Liver (tissue), 9 donors: ENCODE measurements around the gene TMEM179. TPM values are rescaled to one million over a fixed set of nuclear protein-coding genes. Genes with fewer than 3 reads are reported as not detected.

Source experiments
- DNase-seq: peaks from one replicate; pipeline ENCODE4 v3.0.0-alpha.2; 2017; ENCODE audit warnings: low spot score
- H3K27ac ChIP-seq, 2 donors: one replicate each; pipeline ENCODE4 v1.7.0; 2013; ENCODE audit warnings: inconsistent platforms in 2 of 2, low read length in 2 of 2, control low read depth in 1 of 2, low read depth in 1 of 2, mild to moderate bottlenecking in 1 of 2
- H3K27me3 ChIP-seq, 4 donors: one replicate each; pipeline versions ENCODE4 v1.6.1 to v1.7.0; 2013; ENCODE audit warnings: low read length in 3 of 4, inconsistent platforms in 1 of 4, mild to moderate bottlenecking in 1 of 4, moderate library complexity in 1 of 4; ENCODE audit not compliant: control insufficient read depth in 4 of 4, insufficient read depth in 4 of 4
- H3K36me3 ChIP-seq, 4 donors: one replicate each; pipeline versions ENCODE4 v1.6.1 to v1.7.0; 2013; ENCODE audit warnings: low read length in 3 of 4, mild to moderate bottlenecking in 3 of 4, low read depth in 1 of 4, moderate library complexity in 1 of 4; ENCODE audit not compliant: control insufficient read depth in 4 of 4, insufficient read depth in 3 of 4
- H3K4me1 ChIP-seq, 4 donors: one replicate each; pipeline versions ENCODE4 v1.6.1 to v1.7.0; 2013; ENCODE audit warnings: low read length in 3 of 4, mild to moderate bottlenecking in 3 of 4, moderate library complexity in 1 of 4; ENCODE audit not compliant: control insufficient read depth in 4 of 4, insufficient read depth in 4 of 4
- H3K4me3 ChIP-seq, 3 donors: one replicate each; pipeline versions ENCODE4 v1.6.1 to v1.7.0; 2013; ENCODE audit warnings: low read length in 3 of 3, control low read depth in 1 of 3, low read depth in 1 of 3, mild to moderate bottlenecking in 1 of 3
- H3K9ac ChIP-seq, 2 donors: one replicate each; pipeline ENCODE4 v1.7.0; 2013; ENCODE audit warnings: low read length in 2 of 2, mild to moderate bottlenecking in 2 of 2, moderate library complexity in 2 of 2, control low read depth in 1 of 2, low read depth in 1 of 2
- H3K9me3 ChIP-seq, 4 donors: one replicate each; pipeline versions ENCODE4 v1.6.1 to v1.7.0; 2013; ENCODE audit warnings: low read length in 3 of 4; ENCODE audit not compliant: control insufficient read depth in 4 of 4
- ATF3 ChIP-seq: IDR thresholded peaks from 2 replicates; pipeline ENCODE4 v1.6.1; 2016; ENCODE audit warnings: antibody characterized with exemption
- CTCF ChIP-seq: fragments of 150-350 bp; IDR thresholded peaks from 2 replicates; pipeline ENCODE4 v1.5.1; 2017; ENCODE audit warnings: improper control_type of control experiment, low read depth, low read length; ENCODE audit not compliant: missing input control
- FOXA1 ChIP-seq: IDR thresholded peaks from 2 replicates; pipeline ENCODE4 v1.6.1; 2016; ENCODE audit warnings: antibody characterized with exemption
- FOXA2 ChIP-seq: IDR thresholded peaks from 2 replicates; pipeline ENCODE4 v1.6.1; 2016; ENCODE audit warnings: antibody characterized with exemption
- HNF4G ChIP-seq: IDR thresholded peaks from 2 replicates; pipeline ENCODE4 v1.6.1; 2016; ENCODE audit warnings: antibody characterized with exemption
- JUND ChIP-seq, 2 donors: IDR thresholded peaks; 2 replicates each; pipeline ENCODE4 v1.6.1; 2016; ENCODE audit warnings: antibody characterized with exemption in 2 of 2
- MAX ChIP-seq: IDR thresholded peaks from 2 replicates; pipeline ENCODE4 v1.6.1; 2016; ENCODE audit warnings: antibody characterized with exemption
- NR2F2 ChIP-seq: IDR thresholded peaks from 2 replicates; pipeline ENCODE4 v1.6.1; 2016; ENCODE audit warnings: antibody characterized with exemption
- RAD21 ChIP-seq, 2 donors: IDR thresholded peaks; 2 replicates each; pipeline ENCODE4 v1.6.1; 2016; ENCODE audit warnings: antibody characterized with exemption in 2 of 2, mild to moderate bottlenecking in 2 of 2
- REST ChIP-seq: IDR thresholded peaks from 2 replicates; pipeline ENCODE4 v1.6.1; 2016; ENCODE audit warnings: antibody characterized with exemption, mild to moderate bottlenecking
- RXRA ChIP-seq, 2 donors: IDR thresholded peaks; 2 replicates each; pipeline ENCODE4 v1.6.1; 2017 to 2018; ENCODE audit warnings: antibody characterized with exemption in 2 of 2, mild to moderate bottlenecking in 1 of 2
- YY1 ChIP-seq: IDR thresholded peaks from 2 replicates; pipeline ENCODE4 v1.6.1; 2016; ENCODE audit warnings: antibody characterized with exemption, mild to moderate bottlenecking
- WGBS: extraction: QIAGEN DNeasy Blood & Tissue Kit; methylation state at CpG from one replicate; pipeline ENCODE4 v1.1.7; 2013; 5-methylcytosine and 5-hydroxymethylcytosine counted together
- polyA plus RNA-seq, 2 donors: library from polyadenylated mRNA; stranded (reverse) in 1 of 2; unstranded in 1 of 2; fragments of 200-250 nt in 1 of 2; fragments of >200 nt in 1 of 2; fragmentation: Nextera tagmentation in 1 of 2; extraction: Ambion mirVana in 1 of 2; gene quantifications; one replicate each; pipeline versions ENCODE4 v1.2.1 to v1.2.3, GENCODE V29; 2013 to 2015
- total RNA-seq, 2 donors: library from RNA; depleted of rRNA; stranded (reverse); fragments of >200 nt; gene quantifications; one replicate each; pipeline ENCODE4 v1.2.3, GENCODE V29; 2014
- TF ChIP-seq, protein P1 (sequence below): IDR thresholded peaks from 2 replicates; pipeline ENCODE4 v1.6.1; 2016; ENCODE audit warnings: antibody characterized with exemption
- donor health status: healthy.
- donor health status: healthy.
- donor health status: healthy.
- donor health status: healthy.
- donor health status: healthy.

Gene TMEM179
- total and polyA plus RNA-seq, 4 donors = 0.12 to 0.37 TPM; not detected in 2

DNA sequence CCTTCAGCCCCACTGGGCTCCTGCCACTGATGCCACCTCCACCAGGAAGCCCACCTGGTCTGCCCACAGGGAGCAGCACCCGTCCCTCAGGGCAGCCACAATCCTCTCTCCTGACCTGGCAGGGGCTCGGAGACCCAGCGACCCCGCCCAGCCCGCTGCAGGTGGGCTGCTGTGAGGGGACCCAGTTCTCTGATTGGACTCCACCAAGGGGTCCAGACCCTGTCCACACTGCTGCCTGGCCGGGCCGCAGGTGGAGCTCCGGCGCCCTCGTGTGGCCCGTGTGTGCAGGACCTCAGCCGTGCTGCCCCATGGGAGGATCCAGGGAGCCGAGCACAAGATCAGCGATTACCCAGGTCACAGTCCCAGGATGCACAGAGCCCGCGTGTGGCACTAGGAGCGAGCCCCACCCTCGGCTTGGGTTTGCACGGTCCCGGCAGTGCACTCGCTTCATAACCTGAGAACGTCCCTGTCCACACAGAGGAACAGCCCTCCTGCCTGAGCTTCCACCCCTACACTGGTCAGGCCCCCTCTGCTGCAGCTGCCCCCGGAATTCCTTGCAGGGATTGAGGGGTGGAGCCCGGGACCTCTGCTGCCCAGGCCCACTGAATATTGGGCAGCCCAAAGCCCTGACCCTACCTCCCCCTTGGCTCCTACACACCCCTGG, 35.4 kb upstream of the TMEM179 start:
- H3K27ac ChIP-seq = no peak overlapping the region
- TF ChIP-seq MAX = no peak
- TF ChIP-seq FOXA1 = no peak
- TF ChIP-seq YY1 = no peak
- TF ChIP-seq, protein P1, sequence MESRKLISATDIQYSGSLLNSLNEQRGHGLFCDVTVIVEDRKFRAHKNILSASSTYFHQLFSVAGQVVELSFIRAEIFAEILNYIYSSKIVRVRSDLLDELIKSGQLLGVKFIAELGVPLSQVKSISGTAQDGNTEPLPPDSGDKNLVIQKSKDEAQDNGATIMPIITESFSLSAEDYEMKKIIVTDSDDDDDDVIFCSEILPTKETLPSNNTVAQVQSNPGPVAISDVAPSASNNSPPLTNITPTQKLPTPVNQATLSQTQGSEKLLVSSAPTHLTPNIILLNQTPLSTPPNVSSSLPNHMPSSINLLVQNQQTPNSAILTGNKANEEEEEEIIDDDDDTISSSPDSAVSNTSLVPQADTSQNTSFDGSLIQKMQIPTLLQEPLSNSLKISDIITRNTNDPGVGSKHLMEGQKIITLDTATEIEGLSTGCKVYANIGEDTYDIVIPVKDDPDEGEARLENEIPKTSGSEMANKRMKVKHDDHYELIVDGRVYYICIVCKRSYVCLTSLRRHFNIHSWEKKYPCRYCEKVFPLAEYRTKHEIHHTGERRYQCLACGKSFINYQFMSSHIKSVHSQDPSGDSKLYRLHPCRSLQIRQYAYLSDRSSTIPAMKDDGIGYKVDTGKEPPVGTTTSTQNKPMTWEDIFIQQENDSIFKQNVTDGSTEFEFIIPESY = no peak
- no peak for TF ChIP-seq REST
- TF ChIP-seq FOXA2 = no peak
- TF ChIP-seq CTCF = peak; percentile 83
- TF ChIP-seq ATF3 = no peak
- peak; percentile 90 to 96 for TF ChIP-seq RAD21 (IDR thresholded peaks at IDR 0.05)
- H3K4me3 ChIP-seq = no peak overlapping the region
- DNase-seq = peak; percentile 71
- WGBS = 6% methylated on average over 24 of the region's 24 CpGs
- no peaks in the 10 kb centered on the region for H3K9me3 ChIP-seq
- H3K4me1 ChIP-seq = peaks cover 0 to 12% (median 3%) of the 10 kb centered on the region in 4 donors
- no peak overlapping the region for H3K9ac ChIP-seq
- H3K27me3 ChIP-seq = no peaks in the 10 kb centered on the region
- no peaks in the 10 kb centered on the region for H3K36me3 ChIP-seq

GRCh38 chr14:104639471-104639870, 34.9 kb upstream of the TMEM179 start:
- WGBS = 45% methylated on average over 5 of the region's 5 CpGs
- H3K27ac ChIP-seq = no peak overlapping the region
- H3K4me1 ChIP-seq = peaks cover 0 to 12% (median 3%) of the 10 kb centered on the region in 4 donors
- no peak overlapping the region for H3K9ac ChIP-seq
- TF ChIP-seq JUND (IDR thresholded peaks at IDR 0.05) = no peak
- TF ChIP-seq FOXA2 = no peak
- TF ChIP-seq ATF3 = no peak
- no peak for TF ChIP-seq NR2F2
- no peak for TF ChIP-seq REST
- no peak for TF ChIP-seq HNF4G
- TF ChIP-seq FOXA1 = no peak
- TF ChIP-seq CTCF = no peak
- TF ChIP-seq RAD21 (IDR thresholded peaks at IDR 0.05) = no peak
- TF ChIP-seq, protein P1 = no peak
- no peak for TF ChIP-seq RXRA (IDR thresholded peaks at IDR 0.05)
- TF ChIP-seq YY1 = no peak
- no peaks in the 10 kb centered on the region for H3K27me3 ChIP-seq
- H3K9me3 ChIP-seq = no peaks in the 10 kb centered on the region
- H3K4me3 ChIP-seq = no peak overlapping the region
- no peak for DNase-seq
- no peaks in the 10 kb centered on the region for H3K36me3 ChIP-seq
